Nephron progenitor cell (in vitro differentiated cells): ENCODE results near the gene CDH4.

Experiments
- DNase-seq: peaks from one replicate; pipeline ENCODE4 v3.0.0; 2021
- H3K27ac Mint-ChIP-seq: 2 replicates; pipeline ENCODE4 v1.8.0; 2021; ENCODE audit warnings: mild to moderate bottlenecking, moderate library complexity, mixed read lengths
- H3K27me3 Mint-ChIP-seq: 2 replicates; pipeline ENCODE4 v1.8.0; 2021; ENCODE audit warnings: mild to moderate bottlenecking, low read depth, mixed read lengths; ENCODE audit not compliant: poor library complexity
- H3K36me3 Mint-ChIP-seq: 2 replicates; pipeline ENCODE4 v1.8.0; 2021; ENCODE audit warnings: low read depth, mixed read lengths
- H3K4me1 Mint-ChIP-seq: 2 replicates; pipeline ENCODE4 v1.8.0; 2021; ENCODE audit warnings: mixed read lengths
- H3K4me3 Mint-ChIP-seq: 2 replicates; pipeline ENCODE4 v1.8.0; 2021; ENCODE audit warnings: mild to moderate bottlenecking, moderate library complexity, mixed read lengths
- H3K9me3 Mint-ChIP-seq: 2 replicates; pipeline ENCODE4 v1.8.0; 2021; ENCODE audit warnings: mild to moderate bottlenecking, moderate library complexity, mixed read lengths
- TF ChIP-seq, protein P1 (sequence below): fragments of 200-600 bp; sonication (generic); IDR thresholded peaks from 2 replicates; pipeline ENCODE4 v1.5.0; 2021; ENCODE audit warnings: antibody characterized with exemption

Gene CDH4

DNA sequence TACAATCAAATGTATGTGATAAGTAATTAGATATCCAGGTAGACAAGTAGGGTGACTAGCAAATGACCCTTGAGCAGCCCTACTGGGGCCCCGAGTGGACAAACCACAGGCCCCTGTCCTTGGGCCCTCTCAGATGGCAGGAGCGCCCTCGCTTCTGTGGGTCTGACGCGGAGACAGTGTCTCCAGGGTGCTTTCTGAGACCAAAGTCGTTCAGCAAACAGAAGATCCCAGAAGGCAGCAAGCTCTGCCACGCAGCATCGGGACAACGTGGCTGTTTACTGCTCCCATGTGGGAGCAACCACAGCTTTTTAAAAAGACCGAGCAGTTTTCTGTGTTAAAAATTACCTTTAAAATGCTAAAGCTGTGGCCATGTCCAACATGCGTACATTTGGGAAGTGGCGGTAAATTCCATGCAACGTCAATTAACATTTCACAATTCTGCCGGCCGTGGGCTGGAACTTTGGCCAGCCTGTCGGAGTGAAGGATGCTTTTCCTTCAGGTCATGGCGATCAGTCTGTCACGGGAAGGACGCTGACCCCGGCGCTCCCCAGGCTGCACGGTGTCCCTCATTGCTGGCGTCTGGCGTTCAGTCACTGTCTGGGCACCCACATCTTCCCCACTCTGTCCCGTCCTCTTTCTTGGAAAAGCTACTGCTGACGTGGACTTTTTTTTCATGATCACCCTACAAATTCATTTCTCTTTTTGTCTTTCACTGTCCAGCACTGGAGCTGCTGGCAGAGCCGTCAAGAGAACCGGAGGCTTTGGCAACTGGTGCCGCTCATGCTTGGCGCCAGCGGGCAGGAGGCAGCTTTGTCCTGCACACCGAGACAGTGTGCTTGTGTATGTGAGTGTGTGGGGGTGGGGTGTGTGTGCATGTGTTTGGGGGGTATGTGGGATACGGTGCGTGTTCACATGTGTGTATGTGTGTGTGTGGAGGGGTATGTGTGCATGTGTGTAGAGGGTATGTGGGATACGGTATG lies 293.1 kb downstream of the CDH4 start:
- Mint-ChIP-seq H3K27ac (no peak overlapping the region), H3K4me1 (no peaks in the 10 kb centered on the region), H3K36me3 (no peaks in the 10 kb centered on the region), H3K27me3 (peaks cover 20% of the 10 kb centered on the region), H3K9me3 (no peaks in the 10 kb centered on the region), H3K4me3 (no peak overlapping the region)
- no peak for DNase-seq
- TF ChIP-seq, protein P1, sequence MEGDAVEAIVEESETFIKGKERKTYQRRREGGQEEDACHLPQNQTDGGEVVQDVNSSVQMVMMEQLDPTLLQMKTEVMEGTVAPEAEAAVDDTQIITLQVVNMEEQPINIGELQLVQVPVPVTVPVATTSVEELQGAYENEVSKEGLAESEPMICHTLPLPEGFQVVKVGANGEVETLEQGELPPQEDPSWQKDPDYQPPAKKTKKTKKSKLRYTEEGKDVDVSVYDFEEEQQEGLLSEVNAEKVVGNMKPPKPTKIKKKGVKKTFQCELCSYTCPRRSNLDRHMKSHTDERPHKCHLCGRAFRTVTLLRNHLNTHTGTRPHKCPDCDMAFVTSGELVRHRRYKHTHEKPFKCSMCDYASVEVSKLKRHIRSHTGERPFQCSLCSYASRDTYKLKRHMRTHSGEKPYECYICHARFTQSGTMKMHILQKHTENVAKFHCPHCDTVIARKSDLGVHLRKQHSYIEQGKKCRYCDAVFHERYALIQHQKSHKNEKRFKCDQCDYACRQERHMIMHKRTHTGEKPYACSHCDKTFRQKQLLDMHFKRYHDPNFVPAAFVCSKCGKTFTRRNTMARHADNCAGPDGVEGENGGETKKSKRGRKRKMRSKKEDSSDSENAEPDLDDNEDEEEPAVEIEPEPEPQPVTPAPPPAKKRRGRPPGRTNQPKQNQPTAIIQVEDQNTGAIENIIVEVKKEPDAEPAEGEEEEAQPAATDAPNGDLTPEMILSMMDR: no peak

GRCh38 chr20:61546641-61547040 lies 294.6 kb downstream of the CDH4 start:
- peaks cover 27% of the 10 kb centered on the region for H3K27me3 Mint-ChIP-seq
- peaks cover 5% of the 10 kb centered on the region for H3K9me3 Mint-ChIP-seq
- no peak overlapping the region for H3K4me3 Mint-ChIP-seq
- H3K27ac Mint-ChIP-seq: no peak overlapping the region
- H3K4me1 Mint-ChIP-seq: no peaks in the 10 kb centered on the region
- no peaks in the 10 kb centered on the region for H3K36me3 Mint-ChIP-seq
- no peak for DNase-seq
- TF ChIP-seq, protein P1: no peak

- H3K4me3 Mint-ChIP-seq: no peak overlapping the region
- peaks cover 18% of the 10 kb centered on the region for H3K9me3 Mint-ChIP-seq
- no peak overlapping the region for H3K27ac Mint-ChIP-seq
- no peaks in the 10 kb centered on the region for H3K36me3 Mint-ChIP-seq
- no peaks in the 10 kb centered on the region for H3K4me1 Mint-ChIP-seq
- TF ChIP-seq, protein P1: no peak
- peaks cover 19% of the 10 kb centered on the region for H3K27me3 Mint-ChIP-seq
- no peak for DNase-seq
Measured at GRCh38 chr20:61548069-61548468, 296.0 kb downstream of the CDH4 start.

- H3K4me1 Mint-ChIP-seq: no peaks in the 10 kb centered on the region
- H3K9me3 Mint-ChIP-seq: peaks cover 25% of the 10 kb centered on the region
- TF ChIP-seq, protein P1: no peak
- H3K4me3 Mint-ChIP-seq: no peak overlapping the region
- no peak overlapping the region for H3K27ac Mint-ChIP-seq
- DNase-seq: no peak
- H3K36me3 Mint-ChIP-seq: no peaks in the 10 kb centered on the region
- H3K27me3 Mint-ChIP-seq: peaks cover 19% of the 10 kb centered on the region
Measured at GRCh38 chr20:61549865-61550264, 297.8 kb downstream of the CDH4 start.

GRCh38 chr20:61551401-61551800 lies 299.3 kb downstream of the CDH4 start:
- TF ChIP-seq, protein P1: no peak
- Mint-ChIP-seq H3K9me3 (peaks cover 25% of the 10 kb centered on the region), H3K4me1 (no peaks in the 10 kb centered on the region), H3K27ac (no peak overlapping the region), H3K36me3 (no peaks in the 10 kb centered on the region), H3K27me3 (peaks cover 19% of the 10 kb centered on the region), H3K4me3 (no peak overlapping the region)
- no peak for DNase-seq

DNA sequence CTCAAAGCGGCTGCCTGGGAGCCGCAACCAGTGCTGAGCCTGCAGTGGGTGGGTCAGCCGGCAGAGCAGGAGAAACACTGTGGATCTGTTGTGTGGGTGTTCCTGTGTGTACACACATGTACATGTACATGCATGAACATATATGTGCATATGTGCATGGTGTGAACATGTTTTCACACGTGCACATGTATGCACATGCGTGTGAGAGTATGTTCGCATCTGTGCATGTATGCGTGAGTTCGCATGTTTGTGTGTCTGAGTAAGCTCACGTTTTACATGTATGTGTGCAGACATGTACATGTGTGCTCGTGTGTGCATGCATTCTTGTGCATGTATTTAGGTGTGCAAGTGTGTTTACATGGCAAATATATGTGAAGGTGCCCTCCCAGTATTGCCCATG lies 302.6 kb downstream of the CDH4 start:
- Mint-ChIP-seq H3K27me3 (peaks cover 12% of the 10 kb centered on the region), H3K4me3 (no peak overlapping the region), H3K36me3 (no peaks in the 10 kb centered on the region), H3K4me1 (no peaks in the 10 kb centered on the region), H3K9me3 (peaks cover 25% of the 10 kb centered on the region), H3K27ac (no peak overlapping the region)
- TF ChIP-seq, protein P1: no peak
- no peak for DNase-seq
